Prostate gland (tissue), 2 donors: Measurements from ENCODE around the gene CTRB1.

Source experiments
- POLR2A ChIP-seq: fragments of 450-650 bp; IDR thresholded peaks from one replicate; pipeline ENCODE4 v1.6.1; 2016; ENCODE audit warnings: antibody characterized with exemption, mild to moderate bottlenecking
- TF ChIP-seq, protein P1 (sequence below), 4 experiments: fragments of 200-600 bp in 2 of 4; fragments of 450-650 bp in 2 of 4; sonication (generic) in 2 of 4; IDR thresholded peaks; 1 replicate in 3 of 4; 2 replicates in 1 of 4; pipeline ENCODE4 v1.5.1; 2016 to 2019; ENCODE audit warnings: antibody characterized with exemption in 4 of 4, mild to moderate bottlenecking in 2 of 4, moderate library complexity in 2 of 4

GRCh38 chr16:75198135-75198600 lies 20.6 kb upstream of the CTRB1 start:
- TF ChIP-seq, protein P1, sequence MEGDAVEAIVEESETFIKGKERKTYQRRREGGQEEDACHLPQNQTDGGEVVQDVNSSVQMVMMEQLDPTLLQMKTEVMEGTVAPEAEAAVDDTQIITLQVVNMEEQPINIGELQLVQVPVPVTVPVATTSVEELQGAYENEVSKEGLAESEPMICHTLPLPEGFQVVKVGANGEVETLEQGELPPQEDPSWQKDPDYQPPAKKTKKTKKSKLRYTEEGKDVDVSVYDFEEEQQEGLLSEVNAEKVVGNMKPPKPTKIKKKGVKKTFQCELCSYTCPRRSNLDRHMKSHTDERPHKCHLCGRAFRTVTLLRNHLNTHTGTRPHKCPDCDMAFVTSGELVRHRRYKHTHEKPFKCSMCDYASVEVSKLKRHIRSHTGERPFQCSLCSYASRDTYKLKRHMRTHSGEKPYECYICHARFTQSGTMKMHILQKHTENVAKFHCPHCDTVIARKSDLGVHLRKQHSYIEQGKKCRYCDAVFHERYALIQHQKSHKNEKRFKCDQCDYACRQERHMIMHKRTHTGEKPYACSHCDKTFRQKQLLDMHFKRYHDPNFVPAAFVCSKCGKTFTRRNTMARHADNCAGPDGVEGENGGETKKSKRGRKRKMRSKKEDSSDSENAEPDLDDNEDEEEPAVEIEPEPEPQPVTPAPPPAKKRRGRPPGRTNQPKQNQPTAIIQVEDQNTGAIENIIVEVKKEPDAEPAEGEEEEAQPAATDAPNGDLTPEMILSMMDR (IDR thresholded peaks at IDR 0.05): no peak
- TF ChIP-seq POLR2A: no peak
